GM19395 (cell line): ENCODE results near the gene SQOR.

Experiments
- ATAC-seq: cut with Tn5 transposase; IDR thresholded peaks from one replicate; pipeline ENCODE4 v1.9.1; 2021; ENCODE audit warnings: mild to moderate bottlenecking, moderate library complexity; ENCODE audit not compliant: unreplicated experiment

Gene SQOR

DNA sequence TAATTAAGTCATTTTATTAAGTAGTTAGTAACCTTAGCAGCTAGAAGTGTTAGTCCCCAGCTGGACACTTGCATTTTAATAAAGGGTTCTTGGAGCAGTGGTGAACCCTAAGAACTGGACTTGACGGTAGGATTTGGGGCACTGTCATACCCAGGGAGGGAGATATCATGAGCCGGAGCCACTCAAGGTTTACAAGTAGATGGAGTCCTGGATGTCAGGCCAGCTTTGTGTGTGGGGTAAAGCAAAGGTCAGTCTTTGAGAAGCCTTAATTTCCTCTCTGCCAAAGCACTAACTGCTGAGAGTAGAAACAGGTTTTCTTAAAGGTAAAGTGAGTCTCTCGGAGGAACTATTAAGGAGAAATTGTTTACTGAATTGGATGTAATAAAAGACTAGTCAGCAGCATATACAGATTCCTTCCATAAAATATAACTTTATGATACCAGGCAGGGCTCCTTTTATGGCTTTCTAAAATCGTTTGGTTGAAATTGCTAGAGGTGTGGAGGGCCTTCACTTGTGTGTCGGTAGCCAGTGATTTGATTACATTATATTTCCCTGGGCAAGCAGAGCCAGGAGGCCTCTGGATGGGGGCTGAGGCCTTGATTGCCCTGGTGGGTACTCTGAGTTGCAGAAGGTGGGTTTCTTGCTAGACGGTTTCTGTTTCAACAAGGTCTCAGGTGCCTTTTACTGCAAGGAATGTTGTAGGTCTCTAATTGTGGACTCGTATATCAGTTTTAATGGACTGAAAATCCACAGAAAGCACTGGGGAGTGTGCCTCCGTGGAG is 23.1 kb downstream of the SQOR start:
- no peak for ATAC-seq

DNA sequence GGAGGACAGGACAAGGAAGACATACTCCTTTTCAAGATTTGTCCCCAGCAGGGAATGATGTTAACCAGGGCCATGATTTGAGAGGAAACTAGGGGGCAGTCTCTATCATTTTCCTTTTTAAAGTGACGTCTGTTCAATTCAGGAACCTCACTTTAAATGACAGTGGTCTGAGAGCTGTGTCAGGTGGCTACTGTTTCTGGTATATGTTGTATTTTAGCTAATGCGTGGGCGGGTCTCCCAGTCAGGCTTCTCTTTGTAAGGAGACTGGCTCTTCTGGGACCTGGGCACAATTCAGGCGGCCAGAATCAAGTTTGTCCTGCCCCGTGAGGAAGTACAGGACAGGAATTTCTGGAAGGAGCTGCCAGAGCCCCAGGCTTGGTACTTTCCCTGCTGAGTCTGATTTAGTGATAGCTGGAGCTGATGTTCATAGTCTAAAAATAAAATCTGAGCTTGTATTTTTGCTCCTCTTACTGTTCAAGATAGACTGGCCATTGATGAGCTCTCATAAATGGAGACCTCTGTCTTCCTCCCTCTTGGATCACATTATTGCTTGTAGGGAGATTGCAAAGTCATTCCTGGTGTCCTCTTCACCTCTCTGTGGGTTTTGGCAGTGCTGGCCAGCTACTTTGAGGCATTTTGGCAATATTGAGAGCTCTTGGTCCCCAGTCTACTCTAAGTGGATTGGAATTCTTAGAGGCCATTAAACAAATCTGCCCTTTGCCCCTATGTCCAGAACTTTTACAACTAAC is 25.6 kb downstream of the SQOR start:
- no peak for ATAC-seq

DNA sequence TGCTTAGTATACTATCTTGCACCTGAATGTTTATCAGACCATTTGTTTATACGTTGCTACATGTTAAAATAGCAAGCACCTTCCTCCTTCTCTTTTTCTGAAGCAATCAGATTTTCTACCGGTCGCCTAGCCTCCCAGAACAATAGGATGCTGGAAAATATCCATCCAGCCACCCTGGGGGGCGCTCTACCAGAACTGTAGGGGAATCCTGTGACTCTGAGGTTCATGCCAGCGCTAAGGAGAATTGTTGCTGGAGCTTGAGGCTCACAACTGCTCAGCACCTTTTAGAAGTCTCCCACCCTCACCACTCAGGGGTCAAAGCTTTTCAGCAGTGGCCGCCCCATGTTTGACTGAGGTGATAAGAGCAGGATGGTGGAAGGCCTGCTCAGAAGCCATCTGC is 27.5 kb downstream of the SQOR start:
- no peak for ATAC-seq

DNA sequence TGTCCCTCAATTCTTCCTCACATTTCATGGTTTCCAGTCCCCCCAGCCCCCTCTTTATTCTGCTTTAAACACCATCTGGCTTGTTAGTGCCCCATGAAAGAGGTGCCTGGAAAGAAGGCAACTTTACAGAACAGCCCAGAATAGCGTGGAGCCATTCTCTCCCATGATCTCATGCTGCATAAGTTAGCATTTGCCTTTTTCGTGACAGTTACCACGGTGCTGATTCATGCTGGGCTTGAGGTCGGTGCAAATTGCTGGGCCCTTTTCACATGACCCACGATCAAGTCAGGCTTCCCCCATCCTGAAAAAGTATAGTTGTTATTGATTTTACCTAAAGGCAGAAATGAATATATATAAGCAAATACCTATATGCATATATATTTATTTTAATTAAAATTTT is 29.6 kb downstream of the SQOR start:
- ATAC-seq, result no peak

DNA sequence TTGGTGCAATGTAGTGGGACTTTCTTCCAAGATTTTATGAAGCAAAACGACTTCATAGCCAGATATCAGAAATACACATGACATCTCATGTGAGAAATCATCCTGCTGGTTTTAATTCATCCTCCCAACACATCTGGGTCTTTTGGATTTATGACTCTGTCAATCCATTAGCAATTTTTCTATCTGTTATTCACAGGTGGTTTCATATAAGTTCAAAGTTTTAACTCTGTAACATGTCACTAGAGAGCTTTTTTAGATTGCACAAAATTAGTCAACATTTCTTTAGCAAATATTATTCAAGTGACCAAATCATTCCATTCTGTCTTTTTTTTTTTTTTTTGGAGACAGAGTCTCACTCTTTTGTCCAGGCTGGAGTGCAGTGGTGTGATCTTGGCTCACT is 30.4 kb downstream of the SQOR start:
- no peak for ATAC-seq

DNA sequence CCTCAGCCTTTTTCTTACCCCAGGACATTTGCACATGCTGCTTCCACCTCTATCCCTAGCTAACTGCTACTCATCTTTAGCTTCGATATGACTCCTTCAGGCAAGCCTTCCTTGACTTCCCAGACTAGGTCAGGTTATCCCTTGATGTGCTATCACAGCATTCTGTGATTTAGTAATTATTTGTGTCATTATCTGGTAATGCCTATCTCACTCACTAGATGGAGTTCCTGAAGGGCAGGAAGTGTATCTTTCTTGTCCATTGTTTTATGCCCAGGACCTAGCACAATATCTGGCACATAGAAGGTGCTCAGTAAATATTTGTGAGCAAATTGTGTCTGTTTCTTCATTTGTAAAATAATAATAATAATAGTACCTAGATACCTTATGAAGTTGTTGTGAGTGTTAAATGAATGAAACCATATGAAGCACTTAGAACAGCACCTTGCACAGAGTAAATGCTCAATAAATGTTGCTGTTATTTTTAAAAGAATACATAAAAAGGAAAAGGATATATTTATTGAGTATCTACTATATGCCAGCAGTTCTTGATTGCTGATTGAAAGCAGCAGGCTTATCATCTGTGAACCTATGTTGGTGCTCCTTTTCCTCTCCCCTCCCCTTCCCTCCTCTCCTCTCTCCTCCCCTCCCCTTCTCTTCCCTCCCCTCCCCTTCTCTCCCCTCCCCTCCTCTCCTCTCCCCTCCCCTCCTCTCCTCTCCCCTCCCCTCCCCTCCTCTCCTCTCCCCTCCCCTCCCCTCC is 31.5 kb downstream of the SQOR start:
- no peak for ATAC-seq

DNA sequence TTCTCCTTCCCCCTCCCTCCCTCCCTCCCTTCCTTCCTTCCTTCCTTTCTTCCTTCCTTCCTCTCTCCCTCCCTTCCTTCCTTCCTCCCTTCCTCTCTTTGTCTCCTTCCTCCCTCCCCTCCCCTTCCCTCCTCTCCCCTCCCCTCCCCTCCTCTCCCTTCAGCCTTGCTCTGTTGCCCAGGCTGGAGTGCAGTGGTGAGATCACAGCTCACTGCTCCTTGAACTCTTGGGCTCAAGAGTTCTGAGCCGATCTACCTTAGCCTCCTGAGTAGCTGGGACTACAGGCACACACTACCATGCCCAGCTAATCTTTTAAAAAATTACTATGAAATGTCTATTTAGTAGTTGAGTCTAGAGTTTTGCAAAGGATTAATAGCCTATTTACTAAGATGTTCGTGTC is 32.2 kb downstream of the SQOR start:
- ATAC-seq, result no peak

DNA sequence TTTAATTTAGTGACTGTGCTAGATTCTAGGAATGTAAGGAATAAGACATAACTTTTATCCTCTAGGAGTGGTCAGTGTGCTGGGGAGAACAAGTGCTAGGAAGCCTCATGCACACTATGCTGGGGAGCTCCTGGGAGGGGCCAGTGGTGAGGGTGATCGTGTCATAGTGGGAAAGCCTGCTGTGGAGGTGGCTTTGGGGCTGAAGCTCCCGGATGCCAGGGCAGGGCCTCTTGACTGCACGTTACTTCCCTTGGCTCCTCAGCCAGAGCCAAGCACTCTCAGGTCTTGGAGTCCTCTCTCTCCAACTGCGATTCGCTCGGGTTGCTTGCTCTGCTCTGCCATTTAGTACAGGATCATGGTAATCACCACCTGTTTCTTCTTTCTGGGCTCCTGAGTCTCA is 33.6 kb downstream of the SQOR start:
- ATAC-seq, result no peak

DNA sequence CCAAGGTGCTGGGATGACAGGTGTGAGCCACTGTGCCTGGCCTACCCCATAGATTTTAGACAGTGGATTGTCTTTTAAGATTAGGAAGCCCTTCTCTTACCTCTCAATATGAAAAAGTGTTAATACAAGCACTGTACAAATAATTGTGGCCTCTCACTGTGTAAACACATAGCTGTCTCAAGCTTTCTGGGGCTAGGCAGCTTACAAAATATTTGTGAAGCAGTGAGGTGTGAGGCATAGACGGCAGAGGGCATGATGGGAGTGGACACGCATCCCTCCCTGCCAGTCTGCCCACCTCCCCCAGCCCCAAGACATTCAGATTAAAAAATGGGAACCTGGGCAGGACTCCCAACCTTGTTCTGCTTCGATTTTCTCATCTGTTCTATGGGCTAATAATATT is 34.6 kb downstream of the SQOR start:
- ATAC-seq, result no peak

DNA sequence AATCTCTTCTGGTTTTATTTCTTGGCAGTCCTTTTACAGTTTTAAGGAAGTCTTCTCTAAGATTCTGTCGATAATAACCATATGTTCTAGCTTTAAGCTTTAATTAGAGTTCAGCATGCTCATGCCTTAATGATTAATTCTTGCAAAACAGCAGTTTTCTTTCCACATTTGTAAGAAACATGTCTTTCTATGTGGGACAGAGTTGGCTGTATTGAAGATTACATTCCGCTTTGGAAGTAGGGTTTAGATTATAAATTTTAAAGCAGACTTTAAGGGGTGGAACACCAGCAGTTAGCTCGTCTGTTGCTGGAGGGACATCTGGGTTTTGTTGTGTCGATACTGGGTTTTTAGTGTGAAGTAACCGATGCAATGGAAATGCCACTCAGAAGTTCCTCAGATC is 35.3 kb downstream of the SQOR start:
- no peak for ATAC-seq

DNA sequence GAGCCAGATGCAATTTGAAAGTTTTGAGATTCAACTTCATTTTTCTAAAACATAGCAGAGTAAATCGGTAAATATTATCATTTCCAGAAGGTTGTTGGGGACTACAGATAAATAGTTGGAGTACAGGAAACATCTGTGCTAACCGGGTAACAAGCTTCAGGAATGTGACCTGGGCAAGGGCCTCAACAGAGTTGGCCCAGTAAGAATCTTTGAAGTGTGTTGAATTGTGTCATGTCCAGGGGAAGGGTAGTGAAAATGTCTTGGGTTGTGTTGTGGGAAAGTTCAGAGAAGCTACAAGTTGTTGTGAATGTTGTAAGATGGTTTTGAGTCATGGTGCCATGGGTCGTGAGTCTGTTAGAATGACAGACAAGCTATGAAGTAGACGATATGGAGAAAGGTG is 35.7 kb downstream of the SQOR start:
- no peak for ATAC-seq

DNA sequence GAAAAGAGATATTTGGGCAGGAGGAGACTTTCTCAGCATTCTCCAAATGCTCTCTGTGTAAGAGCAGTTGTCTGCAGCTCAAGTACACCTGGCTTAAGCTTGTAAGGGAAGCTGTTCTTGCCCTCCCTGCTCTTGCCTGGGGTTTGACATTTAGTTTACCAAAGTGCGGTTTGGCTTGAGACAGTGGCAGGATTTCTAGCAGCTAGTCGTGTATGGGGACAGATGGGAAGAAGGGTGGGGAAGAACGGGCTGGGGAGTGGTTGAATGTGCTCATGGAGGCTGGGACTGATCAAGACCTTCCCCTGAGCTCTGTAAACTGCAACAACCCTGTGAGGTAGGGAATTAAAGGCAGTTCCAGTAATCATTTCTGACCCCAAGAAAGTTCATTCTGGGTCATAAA is 39.8 kb downstream of the SQOR start:
- no peak for ATAC-seq

DNA sequence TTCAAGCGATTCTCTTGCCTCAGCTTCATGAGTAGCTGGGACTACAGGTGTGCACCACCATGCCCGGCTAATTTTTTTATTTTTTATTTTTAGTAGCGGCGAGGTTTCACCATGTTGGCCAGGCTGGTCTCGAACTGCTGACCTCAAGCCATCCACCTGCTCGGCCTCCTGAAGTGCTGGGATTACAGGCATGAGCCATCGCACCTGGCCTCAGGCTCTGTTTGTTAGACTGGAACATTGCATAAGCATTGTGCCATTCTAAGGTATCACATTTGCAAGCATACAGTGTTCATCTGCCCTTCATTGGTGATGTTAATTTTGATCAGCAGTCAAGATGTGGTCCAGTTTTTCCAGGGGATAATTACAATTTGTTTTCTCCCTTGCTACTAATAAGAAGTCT is 43.0 kb downstream of the SQOR start:
- ATAC-seq, result no peak

DNA sequence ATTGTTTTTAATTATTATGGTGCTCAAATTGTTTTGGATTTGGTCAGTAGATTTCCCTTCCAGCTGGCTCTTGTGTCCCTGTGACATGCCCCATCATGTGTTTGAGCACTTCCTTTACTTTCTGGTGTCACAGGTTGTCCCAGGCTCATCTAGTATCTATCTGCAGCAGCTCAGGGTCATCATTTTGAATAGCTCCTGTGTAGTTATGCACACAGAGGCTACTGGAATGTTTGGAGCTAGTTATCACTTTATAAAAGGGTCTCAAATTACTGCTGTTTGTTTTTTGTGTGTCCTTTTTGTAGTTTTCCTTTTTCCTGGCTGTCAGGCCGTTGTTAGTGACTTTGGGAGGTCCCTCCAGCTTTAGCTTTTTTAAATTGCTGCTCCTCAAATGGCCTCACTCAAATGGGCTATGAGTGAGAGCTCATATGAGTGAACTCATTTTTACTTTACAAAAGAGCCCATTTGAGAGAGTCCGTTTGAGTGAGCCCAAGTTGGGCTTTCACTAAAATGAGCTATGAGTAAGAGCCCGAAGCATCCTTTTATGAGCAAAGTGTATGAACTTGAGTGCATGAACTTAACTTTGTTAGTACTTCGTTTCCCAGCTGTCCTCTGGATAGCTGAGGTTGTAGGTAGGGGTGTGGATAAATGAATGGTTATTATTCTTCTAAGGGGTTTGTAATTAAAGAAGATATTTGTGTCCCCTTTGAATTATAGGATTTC is 43.8 kb downstream of the SQOR start:
- no peak for ATAC-seq

DNA sequence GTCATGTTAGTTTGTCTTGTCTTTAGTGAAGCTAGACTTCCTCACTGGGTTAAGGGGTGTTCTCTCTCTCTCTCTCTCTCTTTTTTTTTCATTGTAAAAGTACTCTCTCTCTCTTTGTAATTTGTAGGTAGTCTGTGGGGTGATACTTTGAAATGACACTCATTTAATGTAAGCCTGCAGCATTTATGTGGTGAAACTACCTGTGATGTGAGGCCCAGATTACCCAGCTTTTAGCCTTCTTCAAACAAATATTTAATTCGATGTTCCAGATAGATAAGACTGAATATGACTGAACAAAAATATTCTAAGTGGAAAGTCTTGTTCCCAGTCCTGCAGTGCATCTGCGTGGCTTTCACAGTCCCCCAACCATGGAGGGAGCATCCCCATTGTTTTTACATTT is 49.7 kb downstream of the SQOR start:
- no peak for ATAC-seq

DNA sequence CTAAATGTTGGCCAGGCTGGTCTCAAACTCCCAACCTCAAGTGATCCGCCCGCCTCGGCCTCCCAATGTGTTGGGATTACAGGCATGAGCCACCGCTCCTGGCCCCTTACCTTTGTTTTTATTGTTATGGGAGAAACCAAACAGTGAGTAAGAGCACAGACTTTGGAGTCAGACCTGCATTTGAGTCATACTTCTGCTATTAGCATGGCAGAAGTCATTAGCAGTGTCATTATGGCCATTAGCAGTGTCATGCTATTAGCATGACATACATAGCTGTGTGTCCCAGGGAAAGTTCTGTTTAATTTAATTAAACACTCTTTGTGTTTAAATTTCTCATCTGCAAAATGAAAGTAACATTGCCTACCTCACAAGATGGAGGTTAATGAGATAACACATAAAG is 54.8 kb downstream of the SQOR start:
- no peak for ATAC-seq

DNA sequence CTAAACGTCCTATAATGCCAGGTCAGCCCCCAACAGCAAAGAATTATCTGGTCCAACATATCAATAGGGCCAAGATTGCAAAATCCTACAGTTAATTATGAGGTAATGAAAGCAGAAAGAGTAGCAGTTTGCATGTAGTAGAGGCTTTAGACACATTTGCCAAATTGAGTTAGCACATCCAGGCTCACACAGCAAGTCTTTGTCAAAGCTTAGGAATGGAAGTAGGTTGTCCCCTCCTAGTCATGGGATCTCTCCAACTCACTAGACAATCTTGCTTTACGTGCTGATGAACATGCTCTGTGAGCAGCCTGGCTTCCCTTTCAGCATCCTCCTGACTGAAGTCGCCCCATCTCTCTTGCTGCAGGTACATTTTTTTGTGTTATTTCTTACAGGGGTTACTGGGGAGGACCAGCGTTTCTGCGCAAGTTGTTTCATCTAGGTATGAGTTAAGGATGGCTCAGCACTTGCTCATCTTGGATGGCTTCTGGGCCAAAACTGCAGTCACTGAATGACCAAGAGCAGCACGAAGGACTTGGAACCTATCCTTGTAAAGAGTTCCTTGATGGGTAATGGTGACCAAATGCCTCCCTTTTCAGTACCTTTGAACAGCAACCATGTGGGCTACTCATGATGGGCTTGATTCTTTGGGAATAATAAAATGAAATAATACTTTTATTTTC is 55.9 kb downstream of the SQOR start:
- no peak for ATAC-seq

DNA sequence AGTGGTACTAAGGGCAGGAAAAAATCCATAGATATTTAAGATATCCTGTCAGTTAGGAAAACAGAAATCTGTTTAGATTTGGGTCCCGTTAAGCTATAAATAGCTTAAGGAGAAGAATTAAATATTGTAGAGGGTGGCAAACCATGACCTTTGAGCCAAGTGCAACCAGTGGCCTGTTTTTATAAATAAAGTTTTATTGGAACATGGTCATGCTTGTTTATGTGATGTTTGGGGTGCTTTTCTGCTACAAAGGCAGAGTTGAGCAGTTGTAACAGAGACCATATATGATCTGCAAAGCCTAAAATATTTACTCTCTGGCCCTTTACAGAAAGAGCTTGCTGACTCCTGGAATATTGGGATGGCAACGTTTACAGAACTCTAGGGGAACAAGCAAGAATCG is 66.3 kb downstream of the SQOR start:
- ATAC-seq, result no peak

DNA sequence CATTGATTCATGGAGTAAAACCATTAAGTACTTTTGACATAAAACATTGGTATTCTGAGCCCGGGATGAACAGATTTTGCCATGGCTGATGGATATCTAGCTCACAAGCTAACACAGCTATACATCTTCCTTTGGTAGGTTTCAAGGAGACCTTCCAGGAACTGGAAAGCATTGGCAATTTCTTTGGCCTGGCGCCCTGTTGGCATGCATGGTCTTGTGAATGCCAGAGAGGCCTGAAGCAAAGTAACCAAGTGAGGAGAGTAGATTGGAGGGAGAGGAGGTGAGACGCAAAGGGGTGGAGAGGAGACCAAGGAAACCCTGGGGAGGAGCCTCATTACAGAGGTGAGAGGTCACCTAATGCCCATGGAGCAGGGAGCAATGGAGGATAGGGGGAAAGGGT is 67.2 kb downstream of the SQOR start:
- ATAC-seq, result no peak

DNA sequence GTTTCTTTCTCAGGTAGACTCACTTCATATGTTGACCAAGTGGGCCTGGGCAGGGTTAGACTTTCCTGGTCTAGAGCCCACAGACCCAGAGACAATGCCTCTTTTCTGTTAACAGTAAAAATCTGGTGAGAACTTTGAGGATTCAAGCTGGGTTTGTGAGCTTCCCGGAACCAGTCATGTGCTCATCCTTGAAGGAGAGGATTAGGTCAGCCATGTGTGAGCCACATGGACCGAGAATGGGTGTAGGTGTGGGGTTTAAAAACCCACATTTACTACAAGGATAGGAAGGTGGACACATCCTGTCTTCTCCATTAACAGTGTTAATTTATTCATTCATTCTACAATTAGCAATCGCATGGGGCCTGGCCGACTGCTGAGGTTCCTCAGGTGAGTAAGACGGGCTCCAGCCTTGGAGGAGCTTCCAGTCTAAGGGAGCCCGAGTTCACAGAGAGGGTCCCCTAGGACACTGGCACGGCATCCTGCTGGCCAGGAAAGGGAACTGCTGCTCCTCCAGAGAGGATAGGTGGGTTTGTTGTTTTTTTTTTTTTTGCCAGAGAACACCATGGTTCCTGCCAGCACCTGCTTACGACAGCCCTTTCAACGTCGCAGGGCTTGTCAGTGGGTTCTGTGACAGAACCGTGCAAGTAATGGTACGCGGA is 69.0 kb downstream of the SQOR start:
- ATAC-seq, result no peak
